Esophagus squamous epithelium (tissue), 5 donors: ENCODE data around the gene AAMP. TPM values are rescaled to one million over a fixed set of nuclear protein-coding genes. Genes with fewer than 3 reads are reported as not detected.
A peak's percentile ranks its signal among the peaks of the same experiment; 100 is the strongest.

Source experiments
- DNase-seq: peaks from one replicate; lab custom pipeline; 2025; lab: John Stamatoyannopoulos, UW
- H3K27ac ChIP-seq, 4 donors: fragments of 200-600 bp; sonication (generic); one replicate each; pipeline ENCODE4 v1.5.1; 2016 to 2019; ENCODE audit warnings: mild to moderate bottlenecking in 1 of 4
- H3K27me3 ChIP-seq, 4 donors: fragments of 200-600 bp; sonication (generic); 1 replicate in 3 of 4; 2 replicates in 1 of 4; pipeline versions ENCODE4 v1.5.1 to v1.6.0; 2017 to 2021; ENCODE audit warnings: antibody characterized with exemption in 1 of 4
- H3K36me3 ChIP-seq, 3 donors: fragments of 200-600 bp; sonication (generic); one replicate each; pipeline ENCODE4 v1.5.1; 2016 to 2019
- H3K4me1 ChIP-seq, 3 donors: fragments of 200-600 bp; sonication (generic); one replicate each; pipeline ENCODE4 v1.5.1; 2017 to 2019
- H3K4me3 ChIP-seq, 4 donors: fragments of 200-600 bp; sonication (generic); 1 replicate in 3 of 4; 2 replicates in 1 of 4; pipeline ENCODE4 v1.5.1; 2016 to 2019; ENCODE audit warnings: mild to moderate bottlenecking in 2 of 4, moderate library complexity in 1 of 4
- H3K9me3 ChIP-seq, 3 donors: fragments of 200-600 bp; sonication (generic); one replicate each; pipeline ENCODE4 v1.5.1; 2016 to 2019
- CTCF ChIP-seq, 6 experiments: fragments of 450-650 bp in 4 of 6; fragments of 200-600 bp in 2 of 6; sonication (generic) in 2 of 6; IDR thresholded peaks; one replicate each; pipeline ENCODE4 v1.5.1; 2016 to 2019; ENCODE audit warnings: antibody characterized with exemption in 6 of 6, mild to moderate bottlenecking in 4 of 6, moderate library complexity in 4 of 6
- POLR2A ChIP-seq, 4 donors: fragments of 450-650 bp; IDR thresholded peaks; one replicate each; pipeline ENCODE4 v1.6.1; 2017; ENCODE audit warnings: antibody characterized with exemption in 4 of 4, mild to moderate bottlenecking in 4 of 4, moderate library complexity in 3 of 4
- WGBS, 2 donors: methylation state at CpG; one replicate each; pipeline ENCODE4 v1.1.5; 2018; 5-methylcytosine and 5-hydroxymethylcytosine counted together
- intact Hi-C: fragments of 100-400 bp; cut with DNase I; formaldehyde crosslinking; loops from one replicate; pipeline ENCODE4 v1.15.0; 2022
- total RNA-seq, 4 donors: library from RNA; depleted of rRNA; stranded (reverse); fragments of >200 nt; gene quantifications; one replicate each; pipeline ENCODE4 v1.1.0, GENCODE V29; 2016
- donor health status: DM: yes; HTN: yes; CAD: no.

Gene AAMP
- total RNA-seq, 4 donors from 2014 or later, result 97.9 to 136 (median 118) TPM

- Histone ChIP-seq H3K4me3 (no peak overlapping the region), H3K9me3 (no peaks in the 10 kb centered on the region), H3K36me3 (no peaks in the 10 kb centered on the region), H3K27ac (peak overlapping the region; percentile 85 to 98 (median 96)), H3K4me1 (peaks cover 31 to 76% (median 56%) of the 10 kb centered on the region in 3 donors), H3K27me3 (no peaks in the 10 kb centered on the region)
- 72 to 85% methylated on average over 2 to 7 of the region's 7 CpGs for WGBS, 2 donors
- no peak for DNase-seq
- intact Hi-C loops, result no loop called here
- TF ChIP-seq CTCF (IDR thresholded peaks at IDR 0.05), result no peak
- no peak for TF ChIP-seq POLR2A (IDR thresholded peaks at IDR 0.05)
Measured at GRCh38 chr2:218296847-218297246, 26.9 kb upstream of the AAMP start.

DNA sequence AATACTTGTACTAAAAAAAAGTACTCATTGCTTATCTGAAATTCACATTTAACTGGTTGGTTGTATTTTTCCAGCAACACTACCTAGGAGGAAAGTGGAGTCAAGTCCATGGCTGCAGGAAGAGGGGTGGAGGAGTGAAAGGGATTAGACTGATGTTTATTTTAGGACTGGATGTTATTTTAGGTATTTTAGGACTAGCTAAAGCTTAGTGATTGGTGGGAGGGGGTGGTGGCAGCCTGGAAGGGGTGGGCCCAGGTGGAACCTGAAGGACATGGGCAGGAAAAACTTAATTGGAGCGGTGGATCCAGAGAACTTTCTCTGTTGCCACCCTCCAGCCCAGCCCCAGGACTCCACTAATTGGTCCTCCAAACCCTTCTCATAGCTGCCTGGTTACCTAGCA, 26.3 kb upstream of the AAMP start:
- peaks cover 31 to 77% (median 58%) of the 10 kb centered on the region in 3 donors for H3K4me1 ChIP-seq
- TF ChIP-seq POLR2A (IDR thresholded peaks at IDR 0.05) (no peak), CTCF (IDR thresholded peaks at IDR 0.05) (no peak)
- intact Hi-C loops, result no loop called here

DNA sequence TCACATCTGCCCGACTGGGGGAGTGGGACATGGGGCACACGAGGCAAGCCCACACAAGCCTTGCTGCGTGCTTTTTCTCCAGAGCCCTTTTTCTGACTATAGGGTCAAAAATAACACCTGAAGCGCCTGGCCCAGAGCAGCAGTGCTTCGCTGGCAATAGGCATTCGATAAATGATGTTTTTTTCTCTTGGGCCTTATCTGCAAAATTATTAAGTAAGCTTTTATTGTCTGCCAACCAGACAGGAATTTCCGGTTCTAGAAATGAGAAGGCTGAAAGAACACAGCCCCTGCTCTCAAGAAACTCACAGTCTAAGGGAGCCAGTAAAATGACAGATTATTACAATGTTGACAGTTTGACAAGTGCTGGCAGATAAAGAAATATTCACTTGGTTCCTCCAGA, 25.1 kb upstream of the AAMP start:
- WGBS, 2 donors, result 32 to 56% methylated on average over 7 of the region's 7 CpGs
- TF ChIP-seq POLR2A (IDR thresholded peaks at IDR 0.05), result no peak
- no peak for TF ChIP-seq CTCF (IDR thresholded peaks at IDR 0.05)
- intact Hi-C loops, result no loop called here
- Histone ChIP-seq H3K27ac (peak overlapping the region; percentile 77 to 98 (median 96)), H3K4me3 (peak overlapping the region in 1 of 4 donors; percentile 7), H3K36me3 (no peaks in the 10 kb centered on the region), H3K9me3 (no peaks in the 10 kb centered on the region), H3K4me1 (peaks cover 31 to 86% (median 66%) of the 10 kb centered on the region in 3 donors), H3K27me3 (no peaks in the 10 kb centered on the region)
- DNase-seq, result no peak

More for the DNA sequence above, 26.3 kb upstream of the AAMP start:
- WGBS, 2 donors, result 58 to 90% methylated on average over 1 of the region's 1 CpG
- H3K4me3 ChIP-seq, result no peak overlapping the region
- H3K27ac ChIP-seq, result peak overlapping the region; percentile 77 to 98 (median 96)
- H3K9me3 ChIP-seq, result no peaks in the 10 kb centered on the region
- no peak for DNase-seq
- no peaks in the 10 kb centered on the region for H3K27me3 ChIP-seq
- H3K36me3 ChIP-seq, result no peaks in the 10 kb centered on the region

GRCh38 chr2:218294430-218295022, 24.6 kb upstream of the AAMP start:
- Histone ChIP-seq H3K36me3 (no peaks in the 10 kb centered on the region), H3K9me3 (no peaks in the 10 kb centered on the region), H3K4me1 (peaks cover 35 to 91% (median 71%) of the 10 kb centered on the region in 3 donors), H3K27me3 (no peaks in the 10 kb centered on the region), H3K4me3 (peak overlapping the region in 1 of 4 donors; percentile 7), H3K27ac (peak overlapping the region; percentile 77 to 98 (median 96))
- 64 to 89% methylated on average over 5 of the region's 5 CpGs for WGBS, 2 donors
- intact Hi-C loops, result loop anchor here (5.0 kb wide), 1 partner anchor 103 kb away; the partner anchor contains the start of gene CTDSP1
- TF ChIP-seq POLR2A (IDR thresholded peaks at IDR 0.05), result no peak
- no peak for TF ChIP-seq CTCF (IDR thresholded peaks at IDR 0.05)
- DNase-seq, result no peak

GRCh38 chr2:218293715-218294429, 23.9 kb upstream of the AAMP start:
- Histone ChIP-seq H3K27me3 (no peaks in the 10 kb centered on the region), H3K4me3 (no peak overlapping the region), H3K4me1 (peaks cover 41 to 93% (median 77%) of the 10 kb centered on the region in 3 donors), H3K36me3 (no peaks in the 10 kb centered on the region), H3K27ac (peak overlapping the region; percentile 77 to 98 (median 96)), H3K9me3 (no peaks in the 10 kb centered on the region)
- intact Hi-C loops, result loop anchor here (5.0 kb wide), 1 partner anchor 103 kb away; the partner anchor contains the start of gene CTDSP1
- TF ChIP-seq CTCF (IDR thresholded peaks at IDR 0.05) (no peak), POLR2A (IDR thresholded peaks at IDR 0.05) (no peak)
- no peak for DNase-seq
- 35 to 50% methylated on average over 5 of the region's 5 CpGs for WGBS, 2 donors
